Right renal cortex interstitium (tissue), 3 donors: ENCODE results near the gene FADS6. TPM values are rescaled to one million over a fixed set of nuclear protein-coding genes. Genes with fewer than 3 reads are reported as not detected.

Source experiments
- DNase-seq, 3 donors: peaks; one replicate each; pipeline ENCODE4 v3.0.0-alpha.2; 2013; ENCODE audit warnings: low read depth in 3 of 3, low spot score in 2 of 3
- polyA plus RNA-seq, 3 donors: library from polyadenylated mRNA; unstranded; fragments of 120-200 nt; gene quantifications; one replicate each; pipeline ENCODE4 v1.2.1, GENCODE V29; 2013; ENCODE audit not compliant: insufficient read length in 3 of 3

FADS6 gene
- polyA plus RNA-seq, 3 donors: 0.15 to 0.33 (median 0.29) TPM

GRCh38 chr17:74833501-74834377 is 59.7 kb downstream of the FADS6 start:
- no peak for DNase-seq

DNA sequence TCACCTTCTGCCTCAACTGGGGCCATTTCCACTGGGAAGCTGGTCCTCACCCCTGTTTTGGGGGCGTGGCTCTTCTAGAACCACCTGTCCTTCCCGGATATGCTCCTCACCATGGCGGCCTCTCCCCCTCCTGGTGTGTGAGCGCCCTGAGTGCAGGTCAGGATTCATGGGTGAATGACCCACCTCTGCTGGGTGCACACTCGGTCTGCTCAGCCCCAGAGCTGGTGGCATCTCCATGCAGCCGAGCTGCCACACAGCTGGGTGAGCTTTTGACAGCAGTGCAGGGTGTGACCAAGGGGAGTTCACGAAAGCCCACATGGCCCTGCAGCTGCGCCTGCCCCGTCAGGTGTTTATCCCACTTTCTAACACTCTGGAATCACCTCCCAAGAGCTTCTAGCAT is 61.0 kb downstream of the FADS6 start:
- no peak for DNase-seq

DNA sequence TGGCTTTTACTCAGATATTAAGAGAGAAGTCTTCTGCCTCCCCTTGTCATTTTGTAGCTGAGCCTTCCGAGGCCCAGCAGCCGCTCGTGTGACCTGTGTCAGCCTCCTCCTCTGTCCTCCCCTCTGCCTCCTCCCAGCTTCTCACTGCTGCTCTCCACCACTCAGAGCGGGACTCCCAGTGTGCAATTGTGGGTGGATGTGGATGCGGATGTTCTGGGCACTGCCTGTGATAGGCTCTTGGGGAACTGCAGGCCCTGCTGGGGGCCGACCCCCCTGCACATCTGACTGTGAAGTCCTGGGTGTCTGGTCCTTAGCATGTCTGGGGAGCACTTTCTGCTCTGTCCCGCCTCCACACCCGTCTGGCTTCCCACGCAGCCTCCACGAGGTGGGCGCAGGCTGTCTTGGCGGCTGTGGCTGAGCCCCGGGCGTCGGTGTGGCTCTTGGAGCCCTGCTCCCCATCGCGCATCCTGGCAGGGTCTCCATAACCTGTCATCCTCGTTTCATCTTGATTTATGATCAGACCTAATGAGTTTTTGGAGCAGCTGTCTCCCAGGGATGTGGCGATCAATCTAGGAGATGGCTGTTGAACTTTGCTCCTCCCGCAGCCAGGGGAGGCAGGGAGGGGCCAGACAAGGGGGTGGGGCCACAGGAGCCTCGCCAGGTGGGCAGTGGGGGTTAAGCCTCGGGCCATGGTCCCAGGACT is 61.8 kb downstream of the FADS6 start:
- DNase-seq: no peak

DNA sequence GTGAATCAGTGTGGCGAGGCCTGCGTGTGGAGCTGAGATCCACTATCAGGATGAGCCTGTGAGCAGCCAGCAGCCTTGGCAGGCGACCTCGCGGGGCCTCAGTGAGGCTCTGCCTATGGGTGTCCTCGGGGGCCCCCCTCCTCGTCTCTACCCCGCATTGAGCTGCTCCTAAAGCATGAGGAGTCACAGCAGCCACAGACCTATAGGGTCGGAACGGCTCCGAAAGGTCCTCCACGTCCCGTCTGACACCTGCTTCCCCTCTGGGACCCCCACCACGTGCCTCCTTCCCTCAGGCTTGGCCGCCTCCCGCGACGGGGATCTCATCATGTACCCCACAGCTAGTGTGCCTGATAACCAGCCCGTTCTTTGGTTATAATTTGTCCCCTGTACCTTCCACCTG is 62.6 kb downstream of the FADS6 start:
- DNase-seq: no peak

GRCh38 chr17:74827800-74828199 is 65.6 kb downstream of the FADS6 start:
- DNase-seq: no peak

Other genes starting within 250 kb of the FADS6 start
- under 1 TPM; 0.32 to 0.57 (median 0.37) TPM for gene CD300LF, start 180.7 kb downstream of the FADS6 start, polyA plus RNA-seq
- 1 to 10 TPM; 4.8 to 5.7 (median 5.6) TPM for gene RAB37, start 156.4 kb downstream of the FADS6 start, polyA plus RNA-seq
- 100 to 1,000 TPM; 148 to 190 (median 161) TPM for gene NHERF1, start 145.0 kb downstream of the FADS6 start, polyA plus RNA-seq
- 10 to 100 TPM; 39.3 to 41.1 (median 39.9) TPM for gene NAT9, start 117.3 kb downstream of the FADS6 start, polyA plus RNA-seq
- under 1 TPM; 0.10 to 0.14 (median 0.13) TPM for gene GRIN2C, start 33.7 kb downstream of the FADS6 start, polyA plus RNA-seq
- gene FDXR, start 20.6 kb downstream of the FADS6 start, polyA plus RNA-seq: 1 to 10 TPM; 5.9 to 7.2 (median 6.6) TPM
- gene USH1G, start 29.6 kb upstream of the FADS6 start, polyA plus RNA-seq: under 1 TPM; 0.65 to 0.78 (median 0.67) TPM
- gene OTOP2, start 30.6 kb upstream of the FADS6 start, polyA plus RNA-seq: not detected
- not detected for gene OTOP3, start 42.3 kb upstream of the FADS6 start, polyA plus RNA-seq
- 10 to 100 TPM; 10.4 to 13.1 (median 10.7) TPM for gene HID1, start 79.1 kb upstream of the FADS6 start, polyA plus RNA-seq
- gene CDR2L, start 94.0 kb upstream of the FADS6 start, polyA plus RNA-seq: 1 to 10 TPM; 7.3 to 8.6 (median 7.7) TPM
- 10 to 100 TPM; 24.1 to 28.1 (median 27.5) TPM for gene MRPL58, start 119.0 kb upstream of the FADS6 start, polyA plus RNA-seq
- 100 to 1,000 TPM; 344 to 358 (median 352) TPM for gene ATP5PD, start 153.3 kb upstream of the FADS6 start, polyA plus RNA-seq
- gene KCTD2, start 153.6 kb upstream of the FADS6 start, polyA plus RNA-seq: 10 to 100 TPM; 32.4 to 33.9 (median 33.3) TPM
- gene SLC16A5, start 194.3 kb upstream of the FADS6 start, polyA plus RNA-seq: 10 to 100 TPM; 21.1 to 24.8 (median 23.6) TPM
- gene ARMC7, start 216.3 kb upstream of the FADS6 start, polyA plus RNA-seq: 10 to 100 TPM; 15.4 to 18.8 (median 16.3) TPM
- gene NT5C, start 238.1 kb upstream of the FADS6 start, polyA plus RNA-seq: 10 to 100 TPM; 43.8 to 51.4 (median 47.2) TPM